Bone marrow (tissue), 2 donors: Measurements from ENCODE around the gene ME1.
"Not testable (repeated sequence)": the region's sequence is repeated elsewhere in the genome, so short reads cannot be mapped to it uniquely, and the experiment has no call there.

Experiments used
- DNase-seq, 2 donors: peaks; one replicate each; lab custom pipeline; 2025; lab: John Stamatoyannopoulos, UW

ME1 gene

DNA sequence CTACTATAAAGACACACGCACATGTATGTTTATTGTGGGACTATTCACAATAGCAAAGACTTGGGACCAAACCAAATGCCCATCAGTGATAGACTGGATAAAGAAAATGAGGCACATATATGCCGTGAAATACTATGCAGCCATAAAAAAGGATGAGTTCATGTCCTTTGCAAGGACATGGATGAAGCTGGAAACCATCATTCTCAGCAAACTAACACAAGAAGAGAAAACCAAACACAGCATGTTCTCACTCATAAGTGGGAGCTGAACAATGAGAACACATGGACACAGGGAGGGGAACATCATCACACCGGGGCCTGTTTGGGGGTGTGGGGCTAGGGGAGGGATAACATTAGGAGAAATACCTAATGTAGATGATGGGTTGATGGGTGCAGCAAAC, 174.1 kb downstream of the ME1 start:
- not testable (repeated sequence) for DNase-seq

DNA sequence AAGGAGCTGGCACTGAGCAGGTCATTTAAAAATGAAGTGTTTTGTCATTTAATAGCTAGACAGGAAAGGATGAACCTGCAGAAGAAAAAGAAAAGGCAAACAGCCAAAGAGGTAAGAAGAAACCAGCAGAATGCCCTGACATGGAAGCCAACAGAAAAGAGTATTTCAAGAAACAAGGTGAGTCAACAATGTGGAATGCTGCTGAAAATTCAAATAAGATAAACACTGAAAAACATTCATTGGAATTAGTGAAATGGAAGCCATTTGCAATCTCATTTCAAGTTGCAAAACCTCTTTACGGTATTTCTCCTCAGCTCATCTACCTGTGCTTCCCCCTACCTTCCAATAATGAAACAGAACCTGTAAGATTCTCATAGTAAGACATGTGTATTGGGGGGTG, 178.1 kb downstream of the ME1 start:
- DNase-seq, result no peak

DNA sequence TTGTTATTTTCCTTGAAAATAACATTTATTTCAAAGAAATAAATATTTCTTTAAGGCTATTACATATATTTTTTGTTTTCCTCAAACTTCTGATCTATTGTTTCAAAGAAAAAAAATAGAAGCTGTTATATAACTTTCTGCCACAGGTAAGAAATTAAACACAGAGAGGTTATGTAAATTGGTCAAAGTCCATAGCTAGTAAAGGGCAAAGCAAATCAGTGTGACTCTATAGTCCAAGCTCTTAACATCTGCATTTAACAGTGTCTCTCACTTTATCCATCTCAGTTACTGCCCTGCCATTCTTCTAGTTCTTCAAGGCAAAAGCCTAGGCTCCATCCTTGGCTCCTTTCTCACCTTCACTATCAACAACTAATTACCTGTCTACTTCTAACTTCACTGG, 180.6 kb downstream of the ME1 start:
- DNase-seq, result no peak

DNA sequence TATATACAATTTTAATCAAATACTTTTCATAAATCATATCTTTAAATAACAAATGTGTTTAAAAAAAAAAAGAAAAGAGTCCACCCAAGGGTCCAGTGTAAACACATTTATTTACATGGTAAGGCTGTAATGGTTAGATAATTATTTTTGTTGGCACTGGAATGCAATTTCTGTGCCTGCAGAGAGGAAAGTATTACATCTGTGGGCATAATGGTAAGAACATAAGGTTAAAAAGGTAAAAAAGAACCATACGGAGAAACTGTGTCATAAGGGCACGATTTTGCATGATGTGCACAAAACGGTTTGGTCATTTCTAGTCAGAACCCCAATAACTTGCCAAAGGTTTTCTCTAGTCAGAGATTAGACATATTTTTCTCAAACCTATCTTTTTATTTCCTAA, 183.4 kb downstream of the ME1 start:
- no peak for DNase-seq

DNA sequence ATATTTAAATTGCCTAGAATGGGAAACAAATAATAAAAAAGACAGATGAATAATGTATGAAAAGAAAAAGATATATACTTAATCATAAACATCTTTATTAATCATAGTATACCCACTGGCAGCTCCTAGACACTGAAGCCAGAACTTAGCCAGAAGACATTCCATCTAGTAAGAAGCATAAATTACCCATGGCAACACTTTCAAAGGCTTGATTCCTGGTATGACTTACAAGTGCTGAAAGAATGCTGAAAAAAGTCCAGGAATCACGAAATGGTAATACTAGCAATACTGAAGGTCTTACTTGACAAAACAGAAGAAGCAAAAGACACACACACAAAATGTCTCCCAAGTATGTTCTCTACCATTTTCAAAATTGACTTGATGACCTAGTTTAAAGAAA, 199.7 kb downstream of the ME1 start:
- DNase-seq, result no peak

- DNase-seq, result no peak
Observed at GRCh38 chr6:83226517-83226916, 204.3 kb downstream of the ME1 start.

DNA sequence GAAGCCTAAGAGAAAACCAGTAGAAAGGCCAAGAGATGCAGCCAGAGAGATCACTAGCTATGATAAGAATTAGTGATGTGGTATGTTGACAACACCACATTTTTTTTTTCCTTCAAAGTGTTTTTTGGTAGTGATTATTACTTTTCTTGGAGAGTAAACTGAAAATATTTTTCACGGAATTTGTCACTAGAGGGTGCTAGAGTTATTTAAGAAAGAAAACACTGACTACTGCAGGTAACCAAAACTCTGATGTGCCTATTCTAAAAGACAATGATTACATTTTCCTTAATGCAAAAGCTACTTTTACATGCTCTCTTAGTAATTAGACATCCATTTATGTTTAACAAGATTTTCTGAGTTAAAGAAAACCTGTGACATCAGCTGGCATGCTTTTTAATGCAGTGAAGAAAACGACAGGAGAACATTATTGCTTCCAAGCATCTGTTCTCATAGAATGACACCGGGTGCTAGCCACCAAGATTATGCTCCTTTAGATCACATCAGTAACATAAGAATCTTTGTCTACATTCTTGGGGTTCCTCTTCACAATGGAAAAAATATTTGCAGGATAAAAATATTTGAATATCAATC, 208.9 kb downstream of the ME1 start:
- peak in 1 of 2 donors; percentile 41 for DNase-seq

GRCh38 chr6:83221276-83221675, 209.6 kb downstream of the ME1 start:
- DNase-seq, result no peak

- DNase-seq, result no peak
Observed at GRCh38 chr6:83220121-83220520, 210.7 kb downstream of the ME1 start.

DNA sequence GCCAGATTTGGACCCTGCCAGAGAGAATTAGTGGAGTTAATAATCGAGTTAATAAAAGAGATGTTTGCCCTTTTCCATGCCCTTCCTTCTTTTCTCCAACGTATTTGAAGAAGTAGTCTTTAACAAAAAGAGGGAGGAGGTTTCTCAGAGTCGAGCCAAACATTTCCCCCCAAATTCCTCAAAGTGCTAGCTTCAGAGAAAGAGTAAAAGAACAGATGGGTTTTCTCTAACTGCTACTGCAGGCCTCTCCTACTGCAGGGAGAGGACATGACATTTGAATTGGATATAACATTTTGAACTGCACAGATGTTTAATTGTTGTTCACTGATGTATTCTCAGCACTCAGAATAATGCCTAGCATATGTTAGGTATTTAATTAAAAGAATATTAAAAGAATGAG, 212.2 kb downstream of the ME1 start:
- no peak for DNase-seq

GRCh38 chr6:83216806-83217205, 214.0 kb downstream of the ME1 start:
- DNase-seq, result no peak

- peak in 1 of 2 donors; percentile 22 for DNase-seq
Observed at GRCh38 chr6:83215131-83216047, 215.5 kb downstream of the ME1 start.

- no peak for DNase-seq
Observed at GRCh38 chr6:83202031-83202430, 228.8 kb downstream of the ME1 start.

- DNase-seq, result no peak
Observed at GRCh38 chr6:83199863-83200225, 231.0 kb downstream of the ME1 start.

DNA sequence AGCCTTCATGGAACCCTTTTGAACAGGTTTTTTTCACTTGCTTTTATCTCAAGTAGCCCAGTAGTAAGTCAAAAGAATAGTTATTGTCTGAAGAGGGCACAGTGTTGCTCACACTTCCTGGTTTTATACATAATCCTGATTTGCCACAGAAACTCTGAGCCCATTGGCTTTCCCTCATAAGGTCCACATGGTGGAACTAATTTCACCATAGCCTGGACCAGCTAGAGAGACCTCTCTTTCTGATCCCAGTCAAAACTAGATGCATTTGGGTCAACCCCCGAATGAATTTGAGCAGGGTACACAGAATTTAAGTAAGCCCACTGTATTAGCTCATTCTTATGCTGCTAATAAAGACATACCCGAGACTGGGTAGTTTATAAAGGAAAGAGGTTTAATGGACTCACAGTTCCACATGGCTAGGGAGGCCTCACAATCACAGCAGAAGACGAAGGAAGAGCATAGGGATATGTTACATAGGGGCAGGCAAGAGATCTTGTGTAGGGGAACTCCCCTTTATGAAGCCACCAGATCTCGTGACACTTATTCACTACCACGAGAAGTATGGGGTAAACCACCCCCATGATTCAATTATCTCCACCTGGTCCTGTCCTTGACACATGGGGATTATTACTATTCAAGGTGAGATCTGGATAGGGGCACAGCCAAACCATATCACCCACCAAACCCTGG, 231.5 kb downstream of the ME1 start:
- no peak for DNase-seq

- no peak for DNase-seq
Observed at GRCh38 chr6:83198486-83199172, 232.2 kb downstream of the ME1 start.

- no peak for DNase-seq
Observed at GRCh38 chr6:83193747-83194566, 236.9 kb downstream of the ME1 start.

DNA sequence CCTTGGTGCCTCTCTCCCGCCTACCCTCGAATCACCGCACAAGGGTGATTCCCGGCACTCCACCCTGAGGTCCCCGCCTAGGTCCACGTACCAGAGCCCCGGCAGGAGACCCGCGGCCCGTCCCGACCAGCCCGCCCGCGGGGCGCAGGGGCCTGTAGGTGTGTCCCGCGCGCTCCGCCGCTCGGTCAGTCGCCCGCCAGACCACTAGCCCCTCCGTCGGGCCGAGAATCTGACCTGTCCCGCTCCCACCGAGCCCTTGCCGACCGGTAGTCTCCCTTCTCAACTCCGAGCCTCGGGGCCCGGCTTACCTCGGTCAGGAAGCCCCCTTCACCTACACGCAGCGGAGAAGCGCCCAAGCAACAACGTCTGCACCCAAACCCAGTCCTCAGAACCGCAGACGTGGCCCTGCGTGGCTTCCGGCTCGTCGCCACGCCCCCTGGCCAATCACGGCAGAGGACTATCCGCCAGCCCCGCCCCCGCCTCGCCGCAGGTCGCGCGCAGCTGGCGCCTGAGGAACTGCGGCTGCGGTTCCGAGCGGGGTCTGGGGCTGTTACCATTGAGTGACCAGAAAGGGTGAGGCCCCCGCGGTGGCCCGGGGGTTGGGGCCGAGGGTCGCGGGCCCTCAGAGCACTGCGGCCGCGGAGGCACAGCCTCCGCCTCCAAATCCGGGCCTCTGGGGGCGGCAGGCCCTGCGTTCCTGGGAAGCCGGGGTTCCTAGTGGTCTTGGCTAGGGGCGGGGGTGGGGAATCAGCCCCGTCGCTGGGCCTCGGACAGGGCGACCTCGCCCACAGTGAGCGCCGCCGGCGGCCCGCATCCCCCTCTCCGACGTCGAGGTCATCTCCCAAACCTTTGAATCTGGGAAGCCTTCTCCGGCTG, 237.7 kb downstream of the ME1 start, which contains the start of the genes PGM3 and RWDD2A:
PGM3 (minus strand) TSS at position 395 of the 876 bp plus-strand sequence. CDS start 2,253 bp downstream, outside the sequence.
RWDD2A (plus strand) TSS at position 487 of the 876 bp plus-strand sequence. CDS start 1,095 bp downstream, outside the sequence.
- DNase-seq, result peak; percentile 54 to 60

DNA sequence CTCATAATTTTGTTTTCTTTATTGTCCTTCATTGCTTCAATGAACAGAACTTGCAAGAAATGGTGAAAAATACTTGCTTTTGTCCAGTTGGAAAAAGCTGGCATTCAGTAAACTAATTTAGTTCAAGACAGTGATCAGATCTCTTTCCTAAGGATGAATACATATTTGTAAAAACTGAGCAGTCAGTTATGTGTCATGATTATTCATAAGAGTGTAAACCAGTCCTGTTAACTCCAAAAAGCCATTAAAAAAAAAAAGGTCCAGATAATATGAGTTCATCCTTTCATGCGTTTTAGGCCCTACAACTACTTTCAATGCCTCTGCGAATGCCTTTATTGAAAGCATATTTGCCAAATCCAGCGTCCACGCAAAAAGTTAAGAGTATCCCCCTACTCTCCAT, 238.4 kb downstream of the ME1 start:
- DNase-seq, result no peak

- not testable (repeated sequence) for DNase-seq
Observed at GRCh38 chr6:83191974-83192373, 238.9 kb downstream of the ME1 start.
